ENCODE measurements around the gene GALNTL6. TPM values are rescaled to one million over a fixed set of nuclear protein-coding genes. Genes with fewer than 3 reads are reported as not detected.

The GALNTL6 gene
- total RNA-seq, 4 donors from 2014 or later = 0.67 to 0.70 TPM; not detected in 2

GRCh38 chr4:172758586-172759340, 945.6 kb downstream of the GALNTL6 start:
- H3K9me3 ChIP-seq = no peaks in the 10 kb centered on the region
- no peak for DNase-seq
- H3K4me1 ChIP-seq = no peaks in the 10 kb centered on the region
- no peak overlapping the region for H3K27ac ChIP-seq
- H3K27me3 ChIP-seq = no peaks in the 10 kb centered on the region
- no peak overlapping the region for H3K4me3 ChIP-seq
- TF ChIP-seq CTCF (IDR thresholded peaks at IDR 0.05) (no peak), POLR2A (IDR thresholded peaks at IDR 0.05) (no peak)
- H3K36me3 ChIP-seq = no peaks in the 10 kb centered on the region

GRCh38 chr4:172760512-172760911, 947.3 kb downstream of the GALNTL6 start:
- Histone ChIP-seq H3K4me1 (no peaks in the 10 kb centered on the region), H3K4me3 (no peak overlapping the region), H3K27ac (no peak overlapping the region), H3K27me3 (no peaks in the 10 kb centered on the region), H3K36me3 (no peaks in the 10 kb centered on the region), H3K9me3 (no peaks in the 10 kb centered on the region)
- no peak for DNase-seq
- TF ChIP-seq CTCF (IDR thresholded peaks at IDR 0.05) = no peak
- no peak for TF ChIP-seq POLR2A (IDR thresholded peaks at IDR 0.05)

GRCh38 chr4:172762895-172763294, 949.7 kb downstream of the GALNTL6 start:
- Histone ChIP-seq H3K27ac (no peak overlapping the region), H3K9me3 (no peaks in the 10 kb centered on the region), H3K4me1 (no peaks in the 10 kb centered on the region), H3K36me3 (no peaks in the 10 kb centered on the region), H3K27me3 (no peaks in the 10 kb centered on the region), H3K4me3 (no peak overlapping the region)
- no peak for DNase-seq
- TF ChIP-seq CTCF (IDR thresholded peaks at IDR 0.05) (no peak), POLR2A (IDR thresholded peaks at IDR 0.05) (no peak)

- TF ChIP-seq POLR2A (IDR thresholded peaks at IDR 0.05) (no peak), CTCF (IDR thresholded peaks at IDR 0.05) (no peak)
- H3K27ac ChIP-seq = no peak overlapping the region
- H3K9me3 ChIP-seq = no peaks in the 10 kb centered on the region
These were observed 957.6 kb downstream of the GALNTL6 start for GRCh38 chr4:172770787-172771186.

GRCh38 chr4:172772781-172773180, 959.6 kb downstream of the GALNTL6 start:
- TF ChIP-seq POLR2A (IDR thresholded peaks at IDR 0.05) (no peak), CTCF (IDR thresholded peaks at IDR 0.05) (no peak)
- no peak for DNase-seq
- no peak overlapping the region for H3K4me3 ChIP-seq
- no peaks in the 10 kb centered on the region for H3K36me3 ChIP-seq
- H3K27me3 ChIP-seq = no peaks in the 10 kb centered on the region
- no peaks in the 10 kb centered on the region for H3K4me1 ChIP-seq
- no peak overlapping the region for H3K27ac ChIP-seq
- H3K9me3 ChIP-seq = no peaks in the 10 kb centered on the region

More at GRCh38 chr4:172770787-172771186, 957.6 kb downstream of the GALNTL6 start:
- H3K27me3 ChIP-seq = no peaks in the 10 kb centered on the region
- DNase-seq = no peak
- H3K4me3 ChIP-seq = no peak overlapping the region
- no peaks in the 10 kb centered on the region for H3K4me1 ChIP-seq
- no peaks in the 10 kb centered on the region for H3K36me3 ChIP-seq

All from Peyer's patch (tissue), 4 donors.